Hippocampal formation (tissue), 2 donors: ENCODE data around the gene ZNF609.

Source experiments
- DNase-seq, 2 donors: peaks; one replicate each; lab custom pipeline; 2025; lab: John Stamatoyannopoulos, UW

The ZNF609 gene

DNA sequence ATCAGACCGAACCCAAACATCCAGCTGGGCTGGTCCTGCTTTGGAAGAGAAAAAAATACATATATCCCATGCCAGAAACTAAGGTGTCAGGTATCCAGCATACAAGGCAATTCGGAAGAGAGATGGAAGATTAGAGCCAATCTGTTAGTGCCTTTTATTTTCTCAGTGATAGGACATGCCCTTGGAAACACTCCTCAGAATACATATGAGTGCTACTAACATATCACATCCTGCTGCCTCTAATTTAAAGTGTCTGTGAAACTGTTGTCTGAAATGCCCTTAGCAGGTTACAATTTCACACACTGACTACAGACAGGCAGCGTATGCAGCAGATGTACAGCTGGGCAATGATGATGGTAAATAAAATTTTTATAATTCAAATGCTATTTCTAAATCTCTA lies 236.1 kb downstream of the ZNF609 start:
- DNase-seq = no peak

DNA sequence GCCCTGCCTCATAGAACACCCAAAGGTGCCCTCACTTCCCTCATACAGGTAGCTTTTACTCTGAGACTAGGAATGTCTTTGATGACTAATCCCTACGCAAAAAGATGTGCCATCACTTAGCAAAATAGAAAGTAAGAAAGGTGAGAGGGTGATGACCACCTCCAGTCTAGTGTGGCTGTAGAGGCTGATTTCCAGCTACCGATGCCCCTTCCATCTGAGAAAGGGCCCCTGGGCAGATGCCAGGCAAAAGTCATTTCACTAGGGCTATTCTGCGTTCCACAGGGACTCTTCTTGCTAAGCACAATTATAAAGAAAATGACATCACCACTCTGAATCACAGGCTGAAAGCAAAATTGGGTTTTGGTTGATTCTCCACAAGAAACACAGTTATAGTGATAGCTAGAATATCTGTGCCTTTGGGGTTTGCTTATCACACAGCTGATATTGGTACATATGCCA lies 237.6 kb downstream of the ZNF609 start:
- DNase-seq = no peak

DNA sequence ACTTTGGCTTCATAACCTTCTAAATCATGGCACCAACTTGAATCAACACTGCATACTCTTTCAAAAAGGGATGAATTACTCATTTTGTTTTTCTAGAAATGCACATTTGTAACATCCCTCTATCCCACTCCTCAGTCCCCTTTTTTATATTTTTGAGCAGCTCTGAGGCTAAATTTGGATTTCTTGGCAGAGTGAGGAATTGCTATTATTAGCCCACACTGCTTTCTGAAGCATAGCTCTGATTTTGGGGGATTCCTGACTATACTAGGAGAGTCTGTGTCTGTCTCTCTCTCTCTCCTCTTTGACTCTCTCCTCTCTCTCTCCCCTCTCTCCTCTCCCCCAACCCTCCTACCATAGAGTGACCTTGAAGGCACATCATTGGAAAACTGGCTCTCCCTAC lies 238.4 kb downstream of the ZNF609 start:
- DNase-seq = no peak

DNA sequence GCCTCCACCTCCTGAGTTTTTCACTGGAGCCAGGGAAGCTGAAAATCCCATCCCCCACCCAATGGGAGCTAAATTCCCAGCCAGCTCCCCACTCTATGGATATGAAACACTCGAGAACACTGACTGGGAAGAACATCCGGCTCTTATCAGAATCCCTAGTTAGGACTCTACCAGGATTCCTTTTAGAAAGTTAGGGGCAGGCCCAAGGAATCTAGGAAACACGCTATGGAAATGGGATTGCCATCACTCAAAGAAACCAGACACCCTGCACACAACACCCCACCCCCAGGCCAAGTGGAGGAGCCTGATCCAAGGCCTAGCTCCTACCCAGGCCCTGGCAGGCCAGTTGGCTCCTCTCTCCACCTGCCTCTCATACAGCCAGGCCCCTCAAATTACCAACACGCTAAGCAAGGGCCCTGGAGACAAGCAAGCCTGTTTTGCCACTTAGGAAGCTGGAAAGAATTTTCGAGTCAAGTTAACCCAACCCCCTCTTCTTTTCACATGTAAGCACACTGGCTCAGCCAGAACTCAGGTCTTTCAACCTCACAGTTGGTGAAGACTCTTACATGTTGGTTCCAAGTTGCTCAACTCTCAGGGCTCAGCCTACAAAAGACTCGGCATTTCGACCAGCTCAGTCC lies 239.5 kb downstream of the ZNF609 start:
- peak; percentile 40 to 59 for DNase-seq

DNA sequence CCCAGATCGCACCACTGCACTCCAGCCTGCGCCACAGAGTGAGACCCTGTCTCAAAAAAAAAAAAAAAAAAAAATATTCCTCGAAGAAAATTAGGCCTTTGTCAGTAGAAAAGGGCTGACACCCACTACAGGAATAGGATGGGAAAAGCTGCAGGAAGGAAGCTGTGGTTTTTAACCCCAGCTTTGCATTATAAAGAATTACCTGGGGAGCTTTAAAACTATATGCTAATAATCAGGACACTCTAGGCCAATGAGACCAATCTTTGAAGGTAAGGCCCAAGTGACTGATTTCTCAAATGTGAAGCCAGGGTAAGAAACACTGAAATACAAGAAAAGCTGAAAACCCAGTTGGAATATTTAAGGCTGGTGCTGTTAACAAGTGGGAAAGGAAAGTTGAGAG lies 240.7 kb downstream of the ZNF609 start:
- DNase-seq = no peak

DNA sequence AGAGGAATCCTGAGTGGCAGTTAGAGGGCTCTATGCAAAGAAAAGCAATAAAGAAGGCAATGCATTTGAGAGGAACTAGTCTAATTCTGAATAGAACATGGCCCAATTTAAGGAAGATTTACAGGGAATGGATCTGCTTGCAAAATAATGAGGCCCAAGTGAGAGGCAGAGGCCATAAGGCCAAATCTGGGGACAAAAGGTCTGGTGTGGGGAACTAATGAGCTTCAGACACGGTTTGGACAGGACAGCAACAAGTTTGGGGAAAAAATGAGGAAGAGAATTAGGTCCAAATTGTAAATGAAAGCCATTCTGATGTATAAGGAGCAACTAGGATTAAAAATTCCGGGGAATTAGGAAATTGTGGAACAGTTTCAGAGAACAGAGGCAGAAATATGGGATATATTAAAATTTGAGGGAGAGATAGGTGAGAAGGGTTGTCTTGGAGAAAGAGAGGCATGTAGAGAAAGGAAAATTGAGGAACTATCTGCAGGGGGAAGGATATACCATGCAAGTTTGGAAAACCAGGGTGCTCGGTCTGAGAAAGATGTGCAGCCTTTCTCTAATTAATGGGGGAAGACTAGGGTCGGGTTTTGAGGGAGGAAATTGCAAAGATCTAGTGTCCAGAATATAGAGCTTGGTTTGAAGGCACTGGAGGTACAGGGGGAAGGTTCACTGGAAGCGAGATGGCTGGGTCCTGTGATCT lies 241.3 kb downstream of the ZNF609 start:
- no peak for DNase-seq

DNA sequence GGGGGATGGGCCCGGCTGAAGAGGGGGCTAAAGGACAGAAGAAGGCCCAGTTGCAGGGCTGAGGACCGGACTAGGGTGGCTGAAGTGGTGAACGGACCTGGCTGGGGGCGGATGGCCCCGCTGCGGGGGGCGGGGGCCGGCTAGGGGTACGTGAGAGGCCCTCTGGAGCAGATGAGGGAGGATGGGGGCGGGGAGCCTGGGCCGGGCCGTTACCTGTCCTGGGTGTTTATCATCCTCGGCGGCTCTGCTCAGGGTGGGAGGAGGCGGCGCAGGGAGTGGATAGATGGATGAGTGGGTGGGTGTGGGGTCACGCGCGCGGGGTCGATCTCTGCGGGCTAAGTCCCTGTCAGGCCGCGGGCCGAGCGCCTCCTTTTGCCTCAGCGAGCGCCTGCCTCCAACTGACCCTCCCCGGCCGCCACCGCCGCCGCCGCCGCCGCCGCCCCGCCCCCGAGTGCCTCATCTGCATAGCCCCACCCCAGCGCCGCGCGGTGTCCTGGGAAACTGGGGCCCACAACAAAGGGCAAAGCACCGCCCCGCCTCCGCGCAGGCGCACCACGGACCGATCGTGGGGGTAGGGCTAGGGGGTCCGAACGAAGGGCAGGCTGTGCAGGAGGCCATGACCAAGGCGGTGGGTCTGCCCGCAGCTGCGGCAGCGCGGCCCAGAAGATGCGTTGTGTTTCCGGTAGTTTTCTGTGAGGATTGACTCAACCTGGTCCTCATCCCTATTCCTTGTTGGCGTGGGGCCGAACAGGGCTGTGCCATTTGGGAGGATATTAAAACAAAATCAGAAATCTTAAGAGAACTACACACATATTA lies 242.6 kb downstream of the ZNF609 start:
- peak; percentile 93 to 98 for DNase-seq

DNA sequence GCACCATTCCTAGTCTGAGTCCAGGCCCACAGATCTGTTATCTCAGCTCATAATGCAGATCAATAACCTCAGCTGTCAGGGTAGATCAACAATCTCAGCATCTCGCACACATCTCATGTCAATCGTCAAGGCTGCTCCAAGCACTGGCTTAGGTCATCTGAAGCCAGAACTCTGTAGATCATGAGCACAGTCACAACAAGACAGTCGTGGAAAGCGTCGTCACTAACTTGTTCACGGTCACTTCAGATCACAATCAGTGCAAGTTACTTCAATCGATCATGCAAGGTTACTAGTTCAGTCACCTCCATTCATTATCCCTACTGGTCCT lies 243.2 kb downstream of the ZNF609 start:
- no peak for DNase-seq

DNA sequence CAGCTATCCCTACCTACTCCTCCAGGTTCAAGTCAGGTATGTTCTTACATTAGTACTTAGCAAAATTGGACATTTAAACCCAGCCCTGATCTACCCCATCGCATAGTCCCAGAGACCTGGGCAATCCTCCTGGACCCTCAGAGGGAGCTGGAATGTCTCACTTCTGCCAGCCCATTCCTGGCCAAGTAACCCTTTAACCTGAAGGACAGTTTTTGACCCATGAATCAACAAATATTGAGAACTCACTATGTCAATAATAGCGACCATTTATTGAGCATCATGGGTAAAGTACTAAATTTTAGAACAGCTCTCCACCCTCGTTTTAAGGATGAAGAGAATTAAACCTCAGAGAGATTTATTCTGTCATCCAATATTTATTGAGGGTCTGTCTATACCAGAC lies 244.6 kb downstream of the ZNF609 start:
- DNase-seq = no peak

DNA sequence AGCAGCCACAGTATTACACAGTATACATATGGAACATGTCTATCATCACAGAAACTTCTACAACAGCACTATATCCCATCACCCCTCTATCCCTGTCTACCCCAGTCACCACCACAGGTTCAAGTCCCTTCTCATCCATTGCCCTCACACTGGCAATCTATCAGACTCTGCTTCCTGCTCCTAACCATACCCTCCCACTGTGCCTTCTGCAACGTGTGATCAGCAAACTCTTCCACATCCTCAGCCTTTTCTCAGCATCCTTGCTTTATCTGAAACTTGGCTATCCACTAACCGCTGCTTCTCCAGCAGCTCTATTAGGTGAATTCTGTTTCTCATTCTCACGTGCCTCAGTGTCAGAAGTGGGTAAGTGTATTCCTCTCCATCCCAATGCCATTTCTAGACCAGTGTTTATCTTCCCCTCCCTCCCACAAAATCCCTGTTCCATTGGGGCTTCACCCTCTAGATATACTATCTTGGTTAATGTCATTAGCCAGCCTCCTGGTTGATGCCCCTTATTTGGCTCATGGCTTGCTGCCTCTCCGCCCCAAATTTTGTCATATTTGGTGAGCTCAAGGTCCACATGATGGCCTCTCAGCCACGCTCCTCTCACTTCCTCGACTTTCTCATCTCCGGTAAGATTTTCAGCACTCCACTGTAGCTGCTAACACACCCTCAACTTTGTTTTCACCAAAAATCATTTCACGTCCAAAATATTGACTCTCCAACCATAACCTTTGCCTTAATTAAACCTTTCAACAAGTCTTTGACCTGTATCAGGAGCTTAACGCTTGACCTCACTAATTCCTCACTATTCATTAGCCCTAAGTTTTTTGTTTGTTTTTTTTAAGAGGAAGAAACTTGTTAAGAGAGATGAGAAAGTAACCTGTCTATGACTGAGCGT lies 245.9 kb downstream of the ZNF609 start:
- DNase-seq = no peak

DNA sequence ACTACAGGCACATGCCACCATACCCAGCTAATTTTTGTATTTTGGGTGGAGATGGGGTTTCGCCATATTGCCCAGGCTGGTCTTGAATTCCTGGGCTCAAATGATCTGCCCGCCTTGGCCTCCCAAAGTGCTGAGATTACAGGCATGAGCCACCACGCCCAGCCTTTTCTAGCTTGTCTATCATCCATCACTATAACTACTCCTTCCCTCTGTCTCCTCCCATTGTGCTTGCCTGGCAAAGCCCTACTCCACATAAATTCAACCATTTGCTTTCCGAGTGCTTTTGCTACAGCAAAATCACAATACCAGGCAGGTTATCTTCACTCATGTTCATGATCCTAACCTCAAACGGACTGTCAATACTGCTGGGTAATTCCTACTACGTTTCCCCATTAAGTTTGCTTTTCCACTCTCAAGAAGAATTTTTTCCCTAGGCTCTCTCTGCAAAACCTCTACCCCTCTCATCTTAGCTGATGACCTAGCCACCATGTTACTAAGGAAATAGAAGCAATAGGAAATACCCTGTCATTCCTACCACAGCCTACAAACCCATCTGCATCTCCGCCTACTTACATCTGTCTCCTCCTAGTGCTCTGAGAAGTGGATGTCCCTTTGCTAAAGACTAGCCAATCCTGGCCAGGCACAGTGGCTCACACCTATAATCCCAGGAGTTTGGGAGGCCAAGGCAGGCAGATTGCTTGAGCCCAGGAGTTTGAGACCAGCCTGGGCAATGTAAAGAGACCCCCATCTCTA lies 250.5 kb downstream of the ZNF609 start:
- peak in 1 of 2 donors; percentile 17 for DNase-seq

DNA sequence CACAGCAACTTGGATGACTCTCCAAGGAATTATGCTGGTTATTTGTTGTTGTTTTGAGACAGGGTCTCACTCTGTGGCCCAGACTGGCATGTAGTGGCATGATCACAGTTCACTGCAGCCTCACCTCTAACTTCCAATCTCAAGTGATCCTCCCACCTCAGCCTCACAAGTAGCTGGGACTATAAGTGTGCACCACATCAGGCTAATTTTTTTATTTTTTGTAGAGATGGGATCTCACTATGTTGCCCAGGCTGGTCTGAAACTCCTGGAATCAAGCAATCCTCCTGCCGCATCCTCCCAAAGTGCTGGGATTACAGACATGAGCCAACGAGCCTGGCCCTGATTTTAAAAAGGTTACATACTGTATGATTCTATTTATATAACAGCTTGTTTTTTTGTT lies 252.0 kb downstream of the ZNF609 start:
- no peak for DNase-seq

DNA sequence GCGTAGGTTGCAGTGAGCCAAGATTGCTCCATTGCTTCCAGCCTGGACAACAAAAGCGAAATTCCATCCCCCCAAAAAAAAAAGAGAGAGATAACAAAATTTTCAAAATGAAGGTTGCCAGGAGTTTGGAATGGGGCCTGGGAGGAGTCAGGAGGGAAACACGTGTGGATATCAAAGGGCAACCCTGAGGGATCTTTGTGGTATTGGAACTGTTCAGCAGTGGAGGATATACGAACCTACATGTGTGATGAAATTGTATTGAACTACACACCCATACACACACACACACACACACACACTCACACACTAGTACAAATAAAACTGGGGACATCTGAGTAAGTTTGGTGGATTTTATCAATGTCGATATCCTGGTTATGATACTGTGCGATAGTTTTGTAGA lies 253.2 kb downstream of the ZNF609 start:
- no peak for DNase-seq

DNA sequence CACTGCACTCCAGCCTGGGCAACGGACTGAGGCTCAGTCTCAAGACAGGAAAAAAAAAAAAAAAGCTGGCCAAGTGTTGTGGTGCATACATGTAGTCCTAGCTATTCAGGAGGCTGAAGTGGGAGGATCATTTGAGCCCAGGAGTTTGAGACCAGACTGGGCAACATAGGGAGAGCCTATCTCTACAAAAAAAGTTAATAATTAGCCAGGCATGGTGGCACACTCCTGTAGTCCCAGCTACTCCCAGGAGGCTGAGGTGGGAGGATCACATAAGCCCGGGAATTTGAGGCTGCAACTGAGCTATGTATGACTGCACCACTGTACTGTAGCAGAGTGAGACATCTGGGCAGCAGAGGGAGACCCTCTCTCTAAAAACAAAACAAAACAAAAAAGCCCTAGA lies 256.1 kb downstream of the ZNF609 start:
- no peak for DNase-seq

DNA sequence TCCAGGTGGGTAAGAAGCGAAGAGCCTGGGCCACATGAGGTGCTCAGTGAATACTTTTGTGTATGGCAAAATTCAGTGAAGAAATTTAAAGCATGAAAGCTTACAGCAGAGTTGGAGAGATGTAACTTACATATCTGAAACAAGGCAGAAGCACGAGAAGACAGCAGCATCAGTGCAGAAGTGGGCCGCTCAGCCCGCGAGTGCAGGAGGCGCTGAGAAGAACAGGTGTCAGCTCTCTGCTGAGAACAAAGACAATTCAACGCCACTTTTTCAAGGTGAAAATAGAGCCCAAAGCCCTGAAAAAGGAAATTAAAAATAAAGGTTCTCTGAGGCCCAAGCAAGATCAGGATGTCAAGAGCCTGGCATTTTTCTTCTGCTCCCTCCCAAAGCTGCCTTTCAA lies 256.8 kb downstream of the ZNF609 start:
- no peak for DNase-seq

DNA sequence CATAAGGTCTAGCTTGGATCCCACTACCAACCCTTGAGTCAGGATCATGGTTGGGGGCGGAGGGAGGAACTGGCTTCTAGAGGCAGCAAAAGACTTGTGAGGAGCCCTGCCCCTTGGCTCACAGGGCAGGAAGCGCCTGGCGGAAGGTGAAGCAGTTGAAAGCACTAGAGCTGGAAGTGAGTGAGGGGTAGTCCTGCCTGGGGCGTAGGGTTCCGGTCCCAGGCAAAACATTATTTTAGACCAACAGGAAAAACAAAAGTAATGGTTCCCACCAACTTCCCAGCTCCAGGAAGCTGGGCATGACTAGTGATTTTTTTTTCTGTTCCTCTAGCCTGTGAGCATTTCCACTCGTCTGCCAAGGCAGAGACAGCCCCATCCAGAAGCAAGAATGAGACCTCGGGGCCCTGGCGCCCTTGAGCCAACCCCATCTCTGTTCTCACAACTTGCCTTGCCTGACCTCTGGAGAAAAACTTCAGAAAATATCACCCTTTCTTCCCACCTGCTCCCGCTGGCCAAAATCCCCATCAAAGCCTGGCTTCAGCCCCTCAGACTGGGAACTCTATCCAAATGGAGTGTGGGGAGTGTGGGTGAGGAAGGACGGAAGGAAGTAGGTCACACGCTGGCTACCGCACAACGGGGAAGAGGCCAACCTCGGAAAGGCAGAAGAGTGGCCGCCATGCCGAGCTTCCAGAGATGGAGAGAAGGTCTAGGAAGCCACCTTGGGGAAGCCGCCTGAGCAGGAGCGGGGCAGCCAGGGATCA lies 257.5 kb downstream of the ZNF609 start:
- no peak for DNase-seq

DNA sequence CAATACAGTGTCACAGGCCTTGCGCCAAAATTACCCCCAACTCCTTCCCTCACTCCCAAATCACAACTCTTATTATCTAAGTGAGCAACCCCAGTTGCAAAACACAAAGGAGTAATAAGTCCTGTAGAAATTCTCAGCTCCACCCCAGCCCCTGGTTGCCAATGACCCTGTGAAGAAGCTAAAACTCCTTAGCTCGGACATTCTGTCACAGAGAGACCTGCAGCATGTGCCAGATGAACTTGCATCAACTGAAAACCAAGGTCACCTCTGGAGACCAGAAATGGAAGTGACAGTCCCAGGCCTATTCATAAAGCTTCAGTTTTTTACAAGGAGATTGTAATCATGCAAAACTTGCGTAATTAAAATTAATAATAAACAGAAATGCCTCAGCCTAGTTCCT lies 259.8 kb downstream of the ZNF609 start:
- DNase-seq = no peak

DNA sequence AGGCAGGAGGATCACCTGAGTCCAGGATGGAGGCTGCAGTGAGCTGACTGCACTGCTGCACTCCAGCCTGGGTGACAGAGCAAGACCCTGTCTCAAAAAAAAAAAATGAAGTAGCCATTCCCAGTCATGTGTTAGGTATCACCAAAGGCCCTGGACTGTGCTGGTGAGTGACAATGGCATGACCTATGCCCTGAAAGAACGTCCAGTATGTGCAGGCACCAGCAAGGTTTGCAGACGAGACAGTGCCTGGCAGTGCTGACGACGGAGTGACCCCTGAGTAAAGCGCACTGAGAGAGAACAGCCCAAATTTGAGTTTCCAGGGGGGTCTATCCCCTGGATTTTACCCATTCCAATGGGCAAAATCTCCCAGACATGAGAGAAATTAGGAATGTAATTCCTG lies 269.8 kb downstream of the ZNF609 start:
- DNase-seq = no peak

DNA sequence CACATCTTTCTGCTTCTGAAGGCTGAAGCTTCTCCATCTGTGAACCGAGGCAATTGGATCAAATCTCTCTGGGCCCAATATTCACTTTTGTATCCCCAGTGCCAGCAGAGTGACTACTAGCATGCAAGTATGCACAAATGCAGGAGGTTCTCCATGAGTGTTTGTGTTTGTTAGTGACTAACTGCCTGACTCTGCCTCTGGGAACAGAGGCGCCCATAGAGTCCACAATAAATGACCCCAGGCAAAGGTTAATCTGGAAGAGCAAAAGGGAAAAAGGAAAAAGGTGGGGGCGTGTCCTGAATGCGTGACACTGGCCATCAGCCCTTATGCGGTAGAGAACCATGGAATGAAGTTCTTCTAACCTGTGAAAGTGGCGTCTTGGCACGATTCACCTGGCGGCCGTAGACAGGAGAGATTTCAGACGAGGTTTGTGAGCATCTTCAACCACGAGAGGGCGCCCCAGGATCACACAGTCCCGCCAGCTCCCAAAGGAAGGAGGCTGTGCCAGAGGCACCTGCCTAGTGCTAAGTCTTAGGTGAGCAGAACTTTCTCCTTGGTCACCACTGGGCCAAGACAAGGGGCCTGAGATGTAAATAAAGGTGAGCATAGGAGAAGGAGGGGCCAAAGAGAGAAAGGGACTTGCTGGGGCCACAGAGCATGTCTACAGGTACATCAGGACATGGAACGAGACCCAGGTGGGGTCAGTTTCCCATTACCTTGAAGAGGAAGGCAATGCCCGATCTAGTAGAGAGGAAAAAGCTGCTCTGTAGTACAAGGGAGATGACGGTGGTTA lies 270.8 kb downstream of the ZNF609 start:
- peak; percentile 63 to 75 for DNase-seq

DNA sequence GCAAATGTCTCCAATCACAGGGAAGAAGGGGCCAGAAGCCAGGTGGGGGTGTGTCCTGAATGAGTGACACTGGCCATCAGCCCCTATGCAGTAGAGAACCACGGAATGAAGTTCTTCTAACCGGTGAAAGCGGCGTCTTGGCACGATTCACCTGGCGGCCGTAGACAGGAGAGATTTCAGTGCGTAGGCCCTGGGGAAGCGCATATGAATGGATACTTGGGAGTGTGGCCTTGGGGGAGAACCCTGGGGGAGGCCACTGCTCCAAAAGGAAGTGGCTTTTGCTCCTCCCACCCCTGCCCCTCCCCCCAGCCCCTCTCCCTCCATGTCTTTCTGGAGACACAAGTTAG lies 271.4 kb downstream of the ZNF609 start:
- DNase-seq = no peak
